SK-N-SH (cell line): ENCODE measurements around the gene HINT3.

Experiments
- CHD2 ChIP-seq: fragments of 150-350 bp; IDR thresholded peaks from 2 replicates; pipeline ENCODE4 v1.6.1; 2018; ENCODE audit warnings: low read length; ENCODE audit not compliant: partially characterized antibody
- CTCF ChIP-seq: fragments of 200-600 bp; sonication (generic); IDR thresholded peaks from 2 replicates; pipeline ENCODE4 v1.6.1; 2017; ENCODE audit warnings: antibody characterized with exemption, mild to moderate bottlenecking, moderate library complexity
- MAX ChIP-seq: IDR thresholded peaks from 2 replicates; pipeline ENCODE4 v1.4.0; 2012; ENCODE audit warnings: low read depth
- SIN3A ChIP-seq: IDR thresholded peaks from 2 replicates; pipeline ENCODE4 v1.6.1; 2012; ENCODE audit warnings: low read depth, mild to moderate bottlenecking, low read length, moderate library complexity, borderline replicate concordance

- no peak for TF ChIP-seq CHD2
- TF ChIP-seq CTCF = no peak
- TF ChIP-seq MAX = no peak
- no peak for TF ChIP-seq SIN3A
Measured at GRCh38 chr6:125970760-125971159, 14.2 kb downstream of the HINT3 start.
